Tibial artery (tissue), 4 donors: ENCODE results near the gene PHETA1.

Experiments
- DNase-seq, 2 donors: peaks; one replicate each; pipeline ENCODE4 v3.0.0-alpha.2; 2019
- H3K27ac ChIP-seq, 2 donors: fragments of 200-600 bp; sonication (generic) in 1 of 2; 1 replicate in 1 of 2; 2 replicates in 1 of 2; pipeline ENCODE4 v1.5.1; 2018 to 2019; ENCODE audit warnings: mild to moderate bottlenecking in 1 of 2
- H3K27me3 ChIP-seq, 2 donors: fragments of 200-600 bp; sonication (generic) in 1 of 2; one replicate each; pipeline versions ENCODE4 v1.5.1 to v1.6.0; 2016 to 2019
- H3K36me3 ChIP-seq, 3 donors: fragments of 200-600 bp; sonication (generic) in 2 of 3; one replicate each; pipeline ENCODE4 v1.5.1; 2016 to 2019; ENCODE audit warnings: mild to moderate bottlenecking in 2 of 3
- H3K4me1 ChIP-seq, 4 donors: fragments of 200-600 bp; sonication (generic) in 2 of 4; 1 replicate in 3 of 4; 2 replicates in 1 of 4; pipeline ENCODE4 v1.5.1; 2016 to 2019
- H3K4me3 ChIP-seq, 2 donors: fragments of 200-600 bp; sonication (generic) in 1 of 2; 1 replicate in 1 of 2; 2 replicates in 1 of 2; pipeline ENCODE4 v1.5.1; 2018 to 2019; ENCODE audit warnings: mild to moderate bottlenecking in 2 of 2
- H3K9me3 ChIP-seq, 3 donors: fragments of 200-600 bp; sonication (generic) in 1 of 3; one replicate each; pipeline ENCODE4 v1.5.1; 2016 to 2019
- CTCF ChIP-seq, 2 experiments: fragments of 200-600 bp in 1 of 2; fragments of 450-650 bp in 1 of 2; IDR thresholded peaks; one replicate each; pipeline ENCODE4 v1.5.1; 2017 to 2019; ENCODE audit warnings: antibody characterized with exemption in 2 of 2, mild to moderate bottlenecking in 1 of 2, moderate library complexity in 1 of 2
- intact Hi-C: fragments of 100-400 bp; cut with DNase I; formaldehyde crosslinking; loops from one replicate; pipeline ENCODE4 v1.15.0; 2023; ENCODE audit warnings: low total_unique reads

Gene PHETA1

GRCh38 chr12:111352296-111352993 is 16.4 kb downstream of the PHETA1 start:
- Histone ChIP-seq H3K9me3 (peaks cover 0 to 21% (median 18%) of the 10 kb centered on the region in 3 donors), H3K27ac (no peak overlapping the region), H3K36me3 (no peaks in the 10 kb centered on the region), H3K4me3 (no peak overlapping the region), H3K27me3 (no peaks in the 10 kb centered on the region), H3K4me1 (no peaks in the 10 kb centered on the region)
- no peak for DNase-seq
- intact Hi-C loops: no loop called here
- no peak for TF ChIP-seq CTCF (IDR thresholded peaks at IDR 0.05)

- no peaks in the 10 kb centered on the region for H3K27me3 ChIP-seq
- H3K36me3 ChIP-seq: no peaks in the 10 kb centered on the region
- no peak overlapping the region for H3K27ac ChIP-seq
- intact Hi-C loops: no loop called here
- H3K4me1 ChIP-seq: no peaks in the 10 kb centered on the region
- H3K9me3 ChIP-seq: peaks cover 0 to 21% (median 18%) of the 10 kb centered on the region in 3 donors
- no peak overlapping the region for H3K4me3 ChIP-seq
- TF ChIP-seq CTCF (IDR thresholded peaks at IDR 0.05): no peak
- no peak for DNase-seq
Measured at GRCh38 chr12:111351026-111351425, 17.9 kb downstream of the PHETA1 start.

- intact Hi-C loops: no loop called here
- H3K36me3 ChIP-seq: no peaks in the 10 kb centered on the region
- no peak for TF ChIP-seq CTCF (IDR thresholded peaks at IDR 0.05)
- H3K27me3 ChIP-seq: no peaks in the 10 kb centered on the region
- DNase-seq: no peak
- H3K27ac ChIP-seq: no peak overlapping the region
- H3K4me1 ChIP-seq: no peaks in the 10 kb centered on the region
- H3K9me3 ChIP-seq: peaks cover 0 to 21% (median 18%) of the 10 kb centered on the region in 3 donors
- H3K4me3 ChIP-seq: no peak overlapping the region
Measured at GRCh38 chr12:111349748-111350520, 19.0 kb downstream of the PHETA1 start.

- intact Hi-C loops: no loop called here
- TF ChIP-seq CTCF (IDR thresholded peaks at IDR 0.05): no peak
- Histone ChIP-seq H3K36me3 (no peaks in the 10 kb centered on the region), H3K4me1 (no peaks in the 10 kb centered on the region), H3K27me3 (no peaks in the 10 kb centered on the region), H3K9me3 (peaks cover 0 to 21% (median 18%) of the 10 kb centered on the region in 3 donors), H3K27ac (no peak overlapping the region), H3K4me3 (no peak overlapping the region)
- no peak for DNase-seq
Measured at GRCh38 chr12:111349101-111349747, 19.7 kb downstream of the PHETA1 start.

- Histone ChIP-seq H3K36me3 (no peaks in the 10 kb centered on the region), H3K27me3 (no peaks in the 10 kb centered on the region), H3K9me3 (peaks cover 0 to 21% (median 18%) of the 10 kb centered on the region in 3 donors), H3K4me3 (no peak overlapping the region), H3K4me1 (no peaks in the 10 kb centered on the region), H3K27ac (no peak overlapping the region)
- TF ChIP-seq CTCF (IDR thresholded peaks at IDR 0.05): no peak
- DNase-seq: no peak
- intact Hi-C loops: no loop called here
Measured at GRCh38 chr12:111347891-111348644, 20.8 kb downstream of the PHETA1 start.
